MM.1S (cell line): Measurements from ENCODE around the gene WTIP.

Source experiments
- DNase-seq: peaks from one replicate; pipeline ENCODE4 v3.0.0-alpha.2; 2015
- H2AFZ ChIP-seq: fragments of 300-600 bp; sonication (generic); 2 replicates; pipeline ENCODE4 v1.6.0; 2016; ENCODE audit warnings: antibody characterized with exemption, low read length
- H3F3A ChIP-seq: fragments of 300-600 bp; sonication (generic); 2 replicates; pipeline ENCODE4 v1.6.1; 2016; ENCODE audit warnings: mild to moderate bottlenecking, antibody characterized with exemption, low read length, moderate library complexity, mixed read lengths; ENCODE audit not compliant: insufficient read depth
- H3K27ac ChIP-seq: fragments of 300-600 bp; sonication (generic); 2 replicates; pipeline ENCODE4 v1.5.1; 2016; ENCODE audit warnings: mild to moderate bottlenecking, low read length
- H3K27me3 ChIP-seq: fragments of 300-600 bp; sonication (generic); replicated peaks from 2 replicates; pipeline ENCODE4 v1.6.0; 2016; ENCODE audit warnings: low read length; ENCODE audit not compliant: insufficient read depth
- H3K36me3 ChIP-seq: fragments of 300-600 bp; sonication (generic); replicated peaks from 2 replicates; pipeline ENCODE4 v1.6.1; 2016; ENCODE audit warnings: mild to moderate bottlenecking, low read length, mixed read lengths; ENCODE audit not compliant: insufficient read depth
- H3K4me1 ChIP-seq: fragments of 300-600 bp; sonication (generic); 2 replicates; pipeline ENCODE4 v1.6.1; 2016; ENCODE audit warnings: low read length, mixed read lengths
- H3K4me2 ChIP-seq: fragments of 300-600 bp; sonication (generic); 2 replicates; pipeline ENCODE4 v1.6.0; 2016; ENCODE audit warnings: low read depth, low read length
- H3K4me3 ChIP-seq: fragments of 300-600 bp; sonication (generic); 2 replicates; pipeline ENCODE4 v1.5.1; 2016; ENCODE audit warnings: low read length, mixed read lengths
- H3K79me2 ChIP-seq: fragments of 300-600 bp; sonication (generic); 2 replicates; pipeline ENCODE4 v1.6.1; 2016; ENCODE audit warnings: mixed run types, low read length, mixed read lengths
- H3K9ac ChIP-seq: fragments of 300-600 bp; sonication (generic); 2 replicates; pipeline ENCODE4 v1.6.1; 2016; ENCODE audit warnings: low read length, mixed read lengths
- H3K9me2 ChIP-seq: fragments of 300-600 bp; sonication (generic); replicated peaks from 2 replicates; pipeline ENCODE4 v1.6.1; 2016; ENCODE audit warnings: mild to moderate bottlenecking, low read length, mixed read lengths; ENCODE audit not compliant: insufficient read depth
- H3K9me3 ChIP-seq: fragments of 300-600 bp; sonication (generic); replicated peaks from 2 replicates; pipeline ENCODE4 v1.6.1; 2016; ENCODE audit warnings: mild to moderate bottlenecking, low read length, mixed read lengths; ENCODE audit not compliant: insufficient read depth
- H4K20me1 ChIP-seq: fragments of 300-600 bp; sonication (generic); 2 replicates; pipeline ENCODE4 v1.6.1; 2016; ENCODE audit warnings: mild to moderate bottlenecking, low read length, moderate library complexity, mixed read lengths; ENCODE audit not compliant: insufficient read depth
- EZH2 ChIP-seq: fragments of 300-600 bp; sonication (generic); optimal IDR thresholded peaks from 2 replicates; pipeline ENCODE3; 2017; ENCODE audit warnings: low read depth, mild to moderate bottlenecking, antibody characterized with exemption, low read length, mixed read lengths
- EZH2phosphoT487 ChIP-seq: fragments of 300-600 bp; sonication (generic); IDR thresholded peaks from 2 replicates; pipeline ENCODE4 v1.6.1; 2018; ENCODE audit warnings: antibody characterized with exemption, low read length
- TF ChIP-seq, protein P1 (sequence below): fragments of 300-600 bp; sonication (generic); IDR thresholded peaks from 2 replicates; pipeline ENCODE4 v1.5.1; 2016; ENCODE audit warnings: antibody characterized with exemption, low read length, mixed read lengths

WTIP gene

DNA sequence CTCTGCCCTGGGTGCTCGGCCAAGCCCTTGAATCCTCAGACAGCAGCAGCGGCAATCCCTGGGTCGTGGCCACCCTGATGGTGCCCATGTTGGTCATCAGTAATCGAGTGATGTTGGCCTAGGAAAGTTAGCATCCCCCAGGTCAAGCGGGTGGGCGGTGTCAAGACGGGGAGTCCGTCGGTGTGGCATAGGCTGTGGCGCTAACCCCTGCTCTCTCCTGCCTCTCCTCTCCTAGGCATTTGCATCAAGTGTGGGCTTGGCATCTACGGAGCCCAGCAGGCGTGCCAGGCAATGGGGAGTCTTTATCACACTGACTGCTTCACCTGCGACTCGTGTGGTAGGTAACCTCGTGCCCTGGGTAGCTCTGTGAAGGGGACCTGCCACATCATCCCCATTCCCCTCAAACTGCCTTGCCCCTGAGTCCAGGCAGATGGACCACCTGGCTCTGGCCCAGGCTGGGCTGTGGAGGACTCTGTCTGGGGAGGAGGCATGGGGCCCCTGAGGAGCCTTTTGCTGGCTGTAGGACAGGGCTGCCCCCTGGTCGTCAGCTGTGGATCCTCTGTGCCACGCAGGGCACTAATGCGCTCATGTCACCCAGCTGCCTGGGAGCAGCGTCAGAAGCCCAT is 8.7 kb downstream of the WTIP start:
- H3K4me1 ChIP-seq = no peaks in the 10 kb centered on the region
- H3K9me2 ChIP-seq = no peaks in the 10 kb centered on the region
- no peaks in the 10 kb centered on the region for H4K20me1 ChIP-seq
- no peak overlapping the region for H3K4me3 ChIP-seq
- H3K9ac ChIP-seq = no peak overlapping the region
- H3K27ac ChIP-seq = no peak overlapping the region
- no peaks in the 10 kb centered on the region for H3K36me3 ChIP-seq
- TF ChIP-seq EZH2 (no peak), EZH2phosphoT487 (no peak)
- TF ChIP-seq, protein P1, sequence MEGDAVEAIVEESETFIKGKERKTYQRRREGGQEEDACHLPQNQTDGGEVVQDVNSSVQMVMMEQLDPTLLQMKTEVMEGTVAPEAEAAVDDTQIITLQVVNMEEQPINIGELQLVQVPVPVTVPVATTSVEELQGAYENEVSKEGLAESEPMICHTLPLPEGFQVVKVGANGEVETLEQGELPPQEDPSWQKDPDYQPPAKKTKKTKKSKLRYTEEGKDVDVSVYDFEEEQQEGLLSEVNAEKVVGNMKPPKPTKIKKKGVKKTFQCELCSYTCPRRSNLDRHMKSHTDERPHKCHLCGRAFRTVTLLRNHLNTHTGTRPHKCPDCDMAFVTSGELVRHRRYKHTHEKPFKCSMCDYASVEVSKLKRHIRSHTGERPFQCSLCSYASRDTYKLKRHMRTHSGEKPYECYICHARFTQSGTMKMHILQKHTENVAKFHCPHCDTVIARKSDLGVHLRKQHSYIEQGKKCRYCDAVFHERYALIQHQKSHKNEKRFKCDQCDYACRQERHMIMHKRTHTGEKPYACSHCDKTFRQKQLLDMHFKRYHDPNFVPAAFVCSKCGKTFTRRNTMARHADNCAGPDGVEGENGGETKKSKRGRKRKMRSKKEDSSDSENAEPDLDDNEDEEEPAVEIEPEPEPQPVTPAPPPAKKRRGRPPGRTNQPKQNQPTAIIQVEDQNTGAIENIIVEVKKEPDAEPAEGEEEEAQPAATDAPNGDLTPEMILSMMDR = no peak
- H3K9me3 ChIP-seq = no peaks in the 10 kb centered on the region
- no peak for DNase-seq
- H3K27me3 ChIP-seq = no peaks in the 10 kb centered on the region
- H3F3A ChIP-seq = no peaks in the 10 kb centered on the region
- H3K79me2 ChIP-seq = no peaks in the 10 kb centered on the region
- H2AFZ ChIP-seq = no peak overlapping the region
- no peak overlapping the region for H3K4me2 ChIP-seq

DNA sequence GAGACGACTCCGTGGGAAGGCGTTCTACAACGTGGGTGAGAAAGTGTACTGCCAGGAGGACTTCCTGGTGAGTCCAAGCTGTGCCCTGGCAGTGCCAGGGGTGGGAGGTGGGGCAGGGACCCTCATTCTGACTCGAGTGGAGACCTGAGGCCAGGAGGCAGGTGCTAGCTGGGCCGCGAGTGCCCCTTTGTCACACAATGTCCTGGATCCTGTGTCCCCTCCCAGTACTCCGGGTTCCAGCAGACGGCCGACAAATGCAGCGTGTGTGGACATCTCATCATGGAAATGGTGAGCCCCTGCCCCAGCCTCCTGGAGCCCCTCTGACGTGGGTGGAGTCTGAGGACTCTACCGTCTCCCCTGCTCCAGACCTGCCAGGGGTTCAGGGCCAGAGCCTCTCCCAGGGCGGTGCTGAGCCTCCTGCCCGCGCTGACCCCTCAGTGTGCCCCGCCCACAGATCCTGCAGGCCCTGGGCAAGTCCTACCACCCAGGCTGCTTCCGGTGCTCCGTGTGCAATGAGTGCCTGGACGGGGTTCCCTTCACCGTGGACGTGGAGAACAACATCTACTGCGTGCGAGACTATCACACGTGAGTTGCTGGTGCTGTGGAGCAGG is 11.6 kb downstream of the WTIP start:
- no peaks in the 10 kb centered on the region for H3K36me3 ChIP-seq
- TF ChIP-seq EZH2 (no peak), EZH2phosphoT487 (no peak)
- TF ChIP-seq, protein P1 = no peak

DNA sequence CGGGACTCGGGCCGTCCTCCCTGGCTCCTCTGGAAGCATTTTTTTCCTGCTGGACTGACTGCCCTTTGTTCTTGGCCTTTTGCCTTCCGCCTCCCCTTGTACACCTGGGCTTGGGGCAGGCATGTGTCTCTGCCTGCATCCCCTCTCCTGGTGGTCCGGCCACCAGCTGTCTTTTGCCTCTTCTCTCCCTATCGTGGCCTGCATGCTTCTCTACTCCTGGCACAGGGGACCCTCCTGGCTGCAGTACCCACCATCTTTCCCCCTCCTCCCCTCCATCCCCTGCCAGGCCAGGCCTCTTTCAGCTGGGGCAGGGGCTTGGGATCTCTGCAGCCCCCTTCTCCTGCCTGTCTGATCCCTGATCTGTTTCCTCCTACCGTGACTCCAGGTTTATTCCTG is 12.1 kb downstream of the WTIP start:
- no peaks in the 10 kb centered on the region for H3K27me3 ChIP-seq
- no peaks in the 10 kb centered on the region for H3F3A ChIP-seq
- no peak overlapping the region for H2AFZ ChIP-seq
- no peaks in the 10 kb centered on the region for H3K9me2 ChIP-seq
- H3K9ac ChIP-seq = no peak overlapping the region
- no peak for DNase-seq
- H3K4me2 ChIP-seq = no peak overlapping the region
- H3K4me1 ChIP-seq = no peaks in the 10 kb centered on the region
- TF ChIP-seq EZH2 (no peak), EZH2phosphoT487 (no peak)
- no peaks in the 10 kb centered on the region for H3K36me3 ChIP-seq
- H3K4me3 ChIP-seq = no peak overlapping the region
- no peaks in the 10 kb centered on the region for H3K9me3 ChIP-seq
- H4K20me1 ChIP-seq = no peaks in the 10 kb centered on the region
- H3K79me2 ChIP-seq = no peaks in the 10 kb centered on the region
- no peak overlapping the region for H3K27ac ChIP-seq

More for the DNA sequence above, 11.6 kb downstream of the WTIP start:
- Histone ChIP-seq H3K9me3 (no peaks in the 10 kb centered on the region), H3K4me2 (no peak overlapping the region), H3K27me3 (no peaks in the 10 kb centered on the region), H3K9ac (no peak overlapping the region), H3K4me3 (no peak overlapping the region), H2AFZ (no peak overlapping the region), H3K79me2 (no peaks in the 10 kb centered on the region), H4K20me1 (no peaks in the 10 kb centered on the region), H3K27ac (no peak overlapping the region), H3K4me1 (no peaks in the 10 kb centered on the region), H3F3A (no peaks in the 10 kb centered on the region), H3K9me2 (no peaks in the 10 kb centered on the region)
- no peak for DNase-seq

DNA sequence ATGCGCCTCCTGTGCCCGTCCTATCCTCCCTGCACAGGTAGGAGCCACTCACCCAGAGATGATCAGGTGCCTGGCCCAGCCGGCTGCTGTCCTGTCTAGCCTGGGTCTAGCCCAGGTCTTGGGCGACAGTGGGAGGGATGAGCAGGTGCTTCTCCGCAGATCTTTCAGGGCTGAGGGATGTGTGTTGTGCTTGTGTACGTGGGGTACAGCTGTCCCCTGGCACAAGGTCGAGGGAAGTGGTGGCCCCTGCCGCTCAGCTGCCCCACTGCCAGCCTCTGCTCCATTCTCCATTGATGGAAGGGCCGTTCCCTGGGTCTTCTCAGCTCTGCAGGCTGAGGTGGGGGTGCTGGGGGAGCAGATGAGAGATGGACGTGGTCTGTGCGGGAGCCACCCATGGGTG is 13.0 kb downstream of the WTIP start:
- Histone ChIP-seq H2AFZ (no peak overlapping the region), H3K9me2 (no peaks in the 10 kb centered on the region), H4K20me1 (no peaks in the 10 kb centered on the region), H3K27ac (no peak overlapping the region), H3K27me3 (no peaks in the 10 kb centered on the region), H3K36me3 (no peaks in the 10 kb centered on the region), H3K9ac (no peak overlapping the region), H3F3A (no peaks in the 10 kb centered on the region), H3K4me2 (no peak overlapping the region), H3K4me1 (no peaks in the 10 kb centered on the region), H3K4me3 (no peak overlapping the region), H3K9me3 (no peaks in the 10 kb centered on the region), H3K79me2 (no peaks in the 10 kb centered on the region)
- DNase-seq = no peak
- TF ChIP-seq EZH2 (no peak), EZH2phosphoT487 (no peak)
- TF ChIP-seq, protein P1 = no peak
